GM12872 (cell line): Measurements from ENCODE around the gene ARMH4.
A peak's percentile ranks its signal among the peaks of the same experiment; 100 is the strongest.

Experiments
- CTCF ChIP-seq: IDR thresholded peaks from 3 replicates; pipeline ENCODE4 v1.5.1; 2011; ENCODE audit warnings: low read depth, mild to moderate bottlenecking, low read length, moderate library complexity; ENCODE audit not compliant: insufficient read depth

ARMH4 gene

DNA sequence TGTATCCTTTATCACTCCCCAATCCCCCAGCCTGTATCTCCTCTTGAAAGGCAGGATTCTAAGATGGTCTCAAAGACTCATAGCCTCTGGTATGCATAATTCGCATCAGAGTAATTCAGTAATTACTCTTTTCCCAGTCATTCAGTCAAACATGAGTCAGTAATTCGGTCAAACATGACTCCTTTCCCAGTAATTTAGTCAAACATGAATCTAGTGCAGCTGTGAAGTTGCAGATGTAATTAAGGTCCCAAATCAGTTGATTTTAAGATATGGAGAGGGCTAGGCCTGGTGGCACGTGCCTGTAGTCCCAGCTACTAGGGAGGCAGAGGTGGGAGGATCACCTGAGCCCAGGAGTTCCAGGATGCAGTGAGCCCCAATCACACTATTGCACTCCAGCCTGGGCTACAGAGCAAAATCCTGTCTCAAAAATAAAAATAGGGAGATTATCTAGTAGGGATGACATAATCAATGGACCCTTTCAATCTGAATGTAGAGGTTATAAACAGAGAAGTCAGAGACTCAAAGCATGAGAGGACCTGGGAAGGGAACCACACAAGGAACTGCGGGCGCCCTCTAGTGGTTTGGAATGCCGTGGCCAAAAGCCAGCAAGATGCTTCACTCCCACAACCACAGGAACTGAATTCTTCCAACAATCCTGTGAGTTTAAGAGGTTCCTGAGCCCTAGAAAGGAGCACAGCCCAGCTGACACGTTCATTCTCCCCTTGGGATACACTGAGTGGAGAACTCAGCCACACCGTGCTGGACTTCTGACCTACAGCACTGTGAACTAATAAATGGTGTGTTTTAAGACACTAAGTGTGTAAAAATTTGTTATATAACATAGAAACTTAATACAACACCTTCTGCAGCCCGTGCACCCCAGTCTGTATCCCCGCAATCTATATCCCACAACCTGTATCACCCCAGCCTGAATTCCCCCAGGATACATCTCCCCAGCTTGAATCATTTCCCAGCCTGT, 14.3 kb upstream of the ARMH4 start:
- peak; percentile 96 for TF ChIP-seq CTCF

DNA sequence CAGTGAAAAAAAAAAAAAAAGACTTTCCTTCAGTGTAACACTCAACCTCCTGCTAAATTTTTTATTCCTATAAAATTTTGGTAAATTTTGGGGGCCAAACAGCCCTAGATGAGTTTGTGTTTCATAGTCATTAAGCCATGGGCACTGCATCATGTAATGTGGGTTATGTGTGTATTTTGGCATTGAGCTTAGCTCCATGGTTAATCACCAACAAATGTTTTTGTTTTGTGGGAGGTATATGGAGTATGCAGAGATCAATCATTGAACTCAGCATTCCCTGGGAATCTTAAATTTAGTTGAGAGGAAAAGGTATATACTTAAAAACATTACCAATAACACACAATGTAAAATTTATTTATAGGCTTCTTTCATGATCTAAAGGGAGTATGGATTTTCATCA, 8.5 kb upstream of the ARMH4 start:
- TF ChIP-seq CTCF: no peak

DNA sequence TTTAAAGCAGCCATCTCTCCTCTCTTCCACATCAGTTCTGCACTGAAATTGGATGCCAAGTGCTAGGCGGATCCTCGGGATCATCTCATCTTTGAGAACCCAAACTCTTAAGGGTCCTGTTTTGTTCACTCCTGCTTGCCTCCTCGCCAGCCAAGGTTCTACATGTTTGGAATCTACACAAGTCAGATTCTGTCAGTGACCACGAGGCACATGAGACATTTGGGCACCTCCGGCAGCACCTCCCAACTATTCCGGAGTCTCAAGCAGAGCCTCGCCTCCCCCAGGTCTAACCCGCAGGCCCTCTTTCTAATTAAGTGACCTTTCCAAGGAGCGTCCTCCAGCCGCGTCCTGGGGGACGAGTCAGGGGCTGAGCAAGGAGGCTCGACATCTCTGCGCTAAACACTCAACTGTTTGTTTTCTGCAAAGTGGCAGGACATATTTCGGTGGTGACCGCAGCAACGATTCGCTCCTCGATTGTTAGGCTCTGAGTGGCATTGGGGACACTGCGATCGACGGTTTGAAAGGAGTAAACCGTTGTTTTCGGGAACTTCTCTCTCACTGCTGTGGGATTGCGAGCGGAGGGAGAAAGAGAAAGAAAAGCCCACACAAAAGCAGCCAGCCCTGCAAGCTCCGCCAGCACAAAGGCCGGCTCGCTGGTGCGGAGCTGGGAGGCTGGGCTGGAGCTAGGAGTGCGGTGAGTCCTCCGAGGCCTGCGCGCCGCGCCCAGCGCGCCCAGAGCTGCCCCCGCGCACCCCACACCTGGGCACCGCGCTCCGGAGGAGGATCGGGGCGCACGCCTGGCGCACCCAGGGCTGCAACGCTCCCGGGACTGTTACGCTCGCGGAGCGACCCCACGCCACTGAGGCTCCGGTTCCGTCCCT, 640 bp downstream of the ARMH4 start:
- TF ChIP-seq CTCF: no peak

- TF ChIP-seq CTCF: no peak
Observed at GRCh38 chr14:58150243-58150805, 1.7 kb downstream of the ARMH4 start.

GRCh38 chr14:58149196-58149595, 2.8 kb downstream of the ARMH4 start:
- TF ChIP-seq CTCF: no peak

DNA sequence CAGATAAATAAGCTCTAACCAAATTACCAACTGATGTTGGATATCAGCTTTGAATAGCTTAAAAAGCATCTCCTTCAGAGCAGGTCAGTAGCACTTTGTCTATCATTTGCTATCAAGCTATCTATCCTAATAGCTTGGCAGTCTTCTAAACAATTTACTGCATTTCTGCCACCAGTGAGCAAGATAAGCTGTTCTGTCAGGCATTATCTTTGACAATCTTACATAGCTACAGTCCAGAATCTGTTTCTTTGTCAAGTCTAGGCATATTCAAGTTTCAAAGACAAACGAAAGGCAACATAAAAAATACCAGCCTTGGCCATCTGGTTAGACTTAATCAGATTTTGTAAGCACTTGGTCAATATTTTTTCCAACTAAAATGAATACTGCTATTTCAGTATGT, 5.6 kb downstream of the ARMH4 start:
- TF ChIP-seq CTCF: no peak

GRCh38 chr14:58145936-58146335, 6.1 kb downstream of the ARMH4 start:
- TF ChIP-seq CTCF: no peak
